PFSK-1 (cell line): ENCODE results near the gene HYCC1.

ENCODE experiments used
- FOXP2 ChIP-seq: optimal IDR thresholded peaks from 2 replicates; pipeline ENCODE3; 2011; ENCODE audit warnings: borderline replicate concordance, control low read depth, inconsistent platforms; ENCODE audit not compliant: insufficient read depth; ENCODE audit errors: extremely low read length, extremely low read depth
- POLR2AphosphoS5 ChIP-seq: IDR thresholded peaks from 2 replicates; pipeline ENCODE4 v1.6.1; 2012; ENCODE audit warnings: low read depth, mild to moderate bottlenecking, control low read depth, low read length, moderate library complexity
- SIN3A ChIP-seq: IDR thresholded peaks from 2 replicates; pipeline ENCODE4 v1.6.1; 2012; ENCODE audit warnings: mild to moderate bottlenecking, low read length, moderate library complexity, borderline replicate concordance; ENCODE audit not compliant: insufficient read depth
- TAF1 ChIP-seq: IDR thresholded peaks from 2 replicates; pipeline ENCODE4 v1.6.1; 2012; ENCODE audit warnings: low read length, control low read depth, borderline replicate concordance; ENCODE audit not compliant: insufficient read depth
- TF ChIP-seq, protein P1 (sequence below), 2 experiments: IDR thresholded peaks; 2 replicates each; pipeline versions ENCODE4 v1.6.1 to v1.8.0; 2011 to 2012; ENCODE audit warnings: low read depth in 2 of 2, low read length in 2 of 2, control low read depth in 1 of 2, inconsistent platforms in 1 of 2, mild to moderate bottlenecking in 1 of 2, moderate library complexity in 1 of 2; ENCODE audit not compliant: insufficient read depth in 1 of 2

The HYCC1 gene

DNA sequence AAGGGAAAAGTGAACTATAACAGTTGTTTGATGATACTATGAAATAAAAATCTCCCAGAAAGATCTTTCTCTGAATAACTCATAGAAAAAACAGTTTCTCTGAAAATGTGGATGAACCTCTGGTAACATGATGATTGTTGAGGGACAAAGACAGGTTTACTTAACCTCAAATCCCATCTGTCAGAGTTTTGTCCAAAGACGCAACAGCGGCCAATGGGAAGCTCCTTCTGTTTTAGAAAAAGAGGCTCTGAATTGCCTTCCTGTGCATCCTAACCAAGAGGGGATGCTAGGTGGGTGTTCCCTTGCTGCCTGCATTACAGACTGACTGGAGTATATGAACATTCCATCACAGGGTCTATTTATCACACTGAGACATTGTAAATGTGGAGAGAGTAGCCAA lies 8.9 kb upstream of the HYCC1 start:
- TF ChIP-seq SIN3A (no peak), POLR2AphosphoS5 (no peak), FOXP2 (no peak), TAF1 (no peak)
- TF ChIP-seq, protein P1, sequence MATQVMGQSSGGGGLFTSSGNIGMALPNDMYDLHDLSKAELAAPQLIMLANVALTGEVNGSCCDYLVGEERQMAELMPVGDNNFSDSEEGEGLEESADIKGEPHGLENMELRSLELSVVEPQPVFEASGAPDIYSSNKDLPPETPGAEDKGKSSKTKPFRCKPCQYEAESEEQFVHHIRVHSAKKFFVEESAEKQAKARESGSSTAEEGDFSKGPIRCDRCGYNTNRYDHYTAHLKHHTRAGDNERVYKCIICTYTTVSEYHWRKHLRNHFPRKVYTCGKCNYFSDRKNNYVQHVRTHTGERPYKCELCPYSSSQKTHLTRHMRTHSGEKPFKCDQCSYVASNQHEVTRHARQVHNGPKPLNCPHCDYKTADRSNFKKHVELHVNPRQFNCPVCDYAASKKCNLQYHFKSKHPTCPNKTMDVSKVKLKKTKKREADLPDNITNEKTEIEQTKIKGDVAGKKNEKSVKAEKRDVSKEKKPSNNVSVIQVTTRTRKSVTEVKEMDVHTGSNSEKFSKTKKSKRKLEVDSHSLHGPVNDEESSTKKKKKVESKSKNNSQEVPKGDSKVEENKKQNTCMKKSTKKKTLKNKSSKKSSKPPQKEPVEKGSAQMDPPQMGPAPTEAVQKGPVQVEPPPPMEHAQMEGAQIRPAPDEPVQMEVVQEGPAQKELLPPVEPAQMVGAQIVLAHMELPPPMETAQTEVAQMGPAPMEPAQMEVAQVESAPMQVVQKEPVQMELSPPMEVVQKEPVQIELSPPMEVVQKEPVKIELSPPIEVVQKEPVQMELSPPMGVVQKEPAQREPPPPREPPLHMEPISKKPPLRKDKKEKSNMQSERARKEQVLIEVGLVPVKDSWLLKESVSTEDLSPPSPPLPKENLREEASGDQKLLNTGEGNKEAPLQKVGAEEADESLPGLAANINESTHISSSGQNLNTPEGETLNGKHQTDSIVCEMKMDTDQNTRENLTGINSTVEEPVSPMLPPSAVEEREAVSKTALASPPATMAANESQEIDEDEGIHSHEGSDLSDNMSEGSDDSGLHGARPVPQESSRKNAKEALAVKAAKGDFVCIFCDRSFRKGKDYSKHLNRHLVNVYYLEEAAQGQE (IDR thresholded peaks at IDR 0.05; ENCODE audit: insufficient read depth in 1 of 2, low read depth in 2 of 2, low read length in 2 of 2) = no peak

DNA sequence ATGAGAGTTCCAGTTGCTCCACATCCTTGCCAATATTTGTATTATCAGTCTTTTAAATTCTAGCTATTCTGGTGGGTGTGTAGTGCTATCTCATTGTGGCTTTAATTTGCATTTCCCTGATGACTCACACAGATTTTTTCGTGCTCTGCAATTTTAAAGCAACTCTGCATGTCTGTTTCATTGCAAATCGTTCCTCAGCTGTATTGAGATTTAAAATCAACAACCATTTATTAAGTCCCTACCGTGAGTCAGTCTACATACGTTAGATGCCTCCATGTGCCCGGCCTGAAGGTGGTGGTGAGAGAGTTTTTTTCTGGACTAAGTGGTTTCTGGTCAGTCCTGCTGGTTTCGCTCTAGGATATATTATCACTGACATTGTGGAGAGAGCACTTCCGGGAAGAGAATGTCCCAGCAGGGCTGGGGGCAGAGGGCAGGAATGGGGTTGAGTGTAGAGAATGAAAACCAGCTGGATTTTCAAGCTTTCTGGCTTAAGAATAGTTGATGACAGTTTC lies 8.4 kb upstream of the HYCC1 start:
- TF ChIP-seq SIN3A (no peak), FOXP2 (peak; percentile 13), POLR2AphosphoS5 (no peak), TAF1 (0 out of 2 replicates have a peak, but pooled peaks have one; percentile 39)
- TF ChIP-seq, protein P1 (IDR thresholded peaks at IDR 0.05; ENCODE audit: insufficient read depth in 1 of 2, low read depth in 2 of 2, low read length in 2 of 2) = peak in 1 of 2 experiments; percentile 9; a peak in 1 of 4 replicates

DNA sequence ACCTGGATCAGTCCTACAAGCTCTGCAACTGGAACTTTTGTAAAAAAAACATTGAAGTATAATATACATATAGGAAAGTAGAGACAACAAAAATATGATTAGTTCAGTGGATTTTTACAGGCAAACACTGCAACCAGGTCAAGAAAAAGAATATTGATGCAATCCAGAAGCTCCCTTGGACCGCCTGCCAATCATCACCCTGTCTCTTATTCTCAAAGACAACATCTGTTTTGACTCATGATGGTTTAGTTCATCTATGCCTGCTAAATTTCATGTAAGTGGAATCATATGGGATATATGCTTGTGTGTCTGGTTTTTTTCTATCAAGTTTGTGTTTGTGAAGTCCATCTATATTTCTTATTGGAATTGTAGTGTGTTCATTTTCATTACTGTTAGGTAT lies 7.7 kb upstream of the HYCC1 start:
- TF ChIP-seq FOXP2 (no peak), POLR2AphosphoS5 (no peak), TAF1 (no peak), SIN3A (no peak)
- TF ChIP-seq, protein P1 (IDR thresholded peaks at IDR 0.05; ENCODE audit: insufficient read depth in 1 of 2, low read depth in 2 of 2, low read length in 2 of 2) = no peak

DNA sequence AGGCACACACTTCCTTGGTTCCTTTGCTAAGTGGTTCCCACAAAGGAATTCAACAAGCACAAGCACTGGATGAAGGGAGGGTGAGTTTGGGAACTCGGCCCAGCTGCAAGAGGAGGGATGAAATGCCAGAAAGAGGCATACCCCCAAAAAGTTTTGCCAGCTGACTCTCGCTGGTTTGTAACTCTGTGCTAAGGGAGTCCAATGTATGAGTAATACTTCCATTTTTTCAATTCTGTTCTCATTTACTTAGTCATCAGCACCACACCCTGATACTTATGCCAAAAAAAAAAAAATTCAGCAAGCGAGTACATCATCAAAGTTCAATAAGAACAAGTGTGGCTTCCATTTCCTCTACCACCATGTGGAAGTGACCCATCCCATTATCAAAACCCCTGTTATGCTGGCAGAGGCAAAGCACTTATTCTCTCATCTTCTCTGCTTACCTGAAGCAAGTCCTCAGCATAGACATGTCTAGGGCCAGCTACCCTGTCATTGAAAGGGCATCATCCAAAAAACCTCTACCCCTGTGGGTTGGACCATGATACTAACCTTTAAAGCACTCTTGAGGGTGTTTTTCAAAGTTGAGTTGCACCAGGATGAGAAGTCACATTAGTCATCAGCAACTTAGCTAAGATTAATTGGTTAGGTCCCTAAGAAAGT lies 6.9 kb upstream of the HYCC1 start:
- TF ChIP-seq FOXP2 (no peak), POLR2AphosphoS5 (no peak), SIN3A (no peak), TAF1 (no peak)
- TF ChIP-seq, protein P1 (IDR thresholded peaks at IDR 0.05; ENCODE audit: insufficient read depth in 1 of 2, low read depth in 2 of 2, low read length in 2 of 2) = no peak
